GM21786 (cell line): ENCODE data around the gene TCAP.
"Not testable (repeated sequence)": the region's sequence is repeated elsewhere in the genome, so short reads cannot be mapped to it uniquely, and the experiment has no call there.

ENCODE experiments used
- ATAC-seq: cut with Tn5 transposase; IDR thresholded peaks from one replicate; pipeline ENCODE4 v1.9.1; 2021; ENCODE audit not compliant: unreplicated experiment

Gene TCAP

GRCh38 chr17:39678340-39679116, 13.4 kb downstream of the TCAP start:
- ATAC-seq = no peak

- ATAC-seq = no peak
These were observed 14.5 kb downstream of the TCAP start for GRCh38 chr17:39679521-39680192.

GRCh38 chr17:39683295-39683939, 18.3 kb downstream of the TCAP start:
- ATAC-seq = no peak

GRCh38 chr17:39684369-39685192, 19.4 kb downstream of the TCAP start:
- ATAC-seq = no peak

GRCh38 chr17:39687101-39687545, 22.0 kb downstream of the TCAP start:
- ATAC-seq = no peak

- peak; percentile 80 for ATAC-seq
These were observed 22.7 kb downstream of the TCAP start, which contains the start of gene PGAP3 for GRCh38 chr17:39687546-39688474. TSS of gene PGAP3 (minus strand) at chr17:39688057. CDS start at chr17:39688014, 43 bp downstream.

- ATAC-seq = no peak
These were observed 23.3 kb downstream of the TCAP start for GRCh38 chr17:39688475-39688835.

GRCh38 chr17:39688945-39689344, 23.8 kb downstream of the TCAP start:
- no peak for ATAC-seq

- ATAC-seq = no peak
These were observed 29.4 kb downstream of the TCAP start for GRCh38 chr17:39694593-39694992.

GRCh38 chr17:39695089-39695474, 29.9 kb downstream of the TCAP start:
- no peak for ATAC-seq

- ATAC-seq = no peak
These were observed 31.6 kb downstream of the TCAP start for GRCh38 chr17:39696731-39697130.

GRCh38 chr17:39697961-39698360, 32.8 kb downstream of the TCAP start:
- ATAC-seq = no peak

- not testable (repeated sequence) for ATAC-seq
These were observed 34.1 kb downstream of the TCAP start for GRCh38 chr17:39699157-39699817.

GRCh38 chr17:39699818-39700147, 34.6 kb downstream of the TCAP start, which contains the start of gene ERBB2:
TSS of gene ERBB2 (plus strand) at chr17:39700064. CDS start at chr17:39700239, 175 bp downstream.
- no peak for ATAC-seq

GRCh38 chr17:39700148-39700987, 35.2 kb downstream of the TCAP start:
- no peak for ATAC-seq

- ATAC-seq = no peak
These were observed 36.0 kb downstream of the TCAP start for GRCh38 chr17:39701012-39701783.

GRCh38 chr17:39701784-39702422, 36.8 kb downstream of the TCAP start:
- ATAC-seq = no peak
